Ascending aorta (tissue), 2 donors: Measurements from ENCODE around the gene TIPARP. TPM values are rescaled to one million over a fixed set of nuclear protein-coding genes. Genes with fewer than 3 reads are reported as not detected.
"Not testable (repeated sequence)": the region's sequence is repeated elsewhere in the genome, so short reads cannot be mapped to it uniquely, and the experiment has no call there.

Source experiments
- DNase-seq, 2 donors: peaks; one replicate each; pipeline ENCODE4 v3.0.0-alpha.2; 2019; ENCODE audit warnings: low spot score in 2 of 2
- H3K27ac ChIP-seq, 2 donors: fragments of 200-600 bp; sonication (generic); one replicate each; pipeline ENCODE4 v1.5.1; 2016 to 2017; ENCODE audit warnings: mild to moderate bottlenecking in 1 of 2
- H3K27me3 ChIP-seq: fragments of 200-600 bp; sonication (generic); one replicate; pipeline ENCODE4 v1.5.1; 2017
- H3K36me3 ChIP-seq, 2 donors: fragments of 200-600 bp; sonication (generic); one replicate each; pipeline ENCODE4 v1.5.1; 2016
- H3K4me1 ChIP-seq, 2 donors: fragments of 200-600 bp; sonication (generic); one replicate each; pipeline ENCODE4 v1.5.1; 2016 to 2017; ENCODE audit warnings: mild to moderate bottlenecking in 1 of 2
- H3K4me3 ChIP-seq, 2 donors: fragments of 200-600 bp; sonication (generic); one replicate each; pipeline ENCODE4 v1.5.1; 2016 to 2017; ENCODE audit warnings: mild to moderate bottlenecking in 1 of 2
- H3K9me3 ChIP-seq, 2 donors: fragments of 200-600 bp; sonication (generic); one replicate each; pipeline ENCODE4 v1.5.1; 2016
- intact Hi-C: fragments of 100-400 bp; cut with DNase I; formaldehyde crosslinking; loops from one replicate; pipeline ENCODE4 v1.15.1; 2023
- total RNA-seq: library from RNA; depleted of rRNA; stranded (reverse); fragments of >200 nt; gene quantifications from one replicate; pipeline ENCODE4 v1.1.0, GENCODE V29; 2016
- TF ChIP-seq, protein P1 (sequence below), 3 experiments: fragments of 200-600 bp in 2 of 3; fragments of 450-650 bp in 1 of 3; sonication (generic) in 2 of 3; IDR thresholded peaks; one replicate each; pipeline ENCODE4 v1.5.1; 2016 to 2019; ENCODE audit warnings: antibody characterized with exemption in 3 of 3, mild to moderate bottlenecking in 1 of 3, moderate library complexity in 1 of 3

The TIPARP gene
- total RNA-seq, 1 donor from 2014 or later: 7.2 TPM

DNA sequence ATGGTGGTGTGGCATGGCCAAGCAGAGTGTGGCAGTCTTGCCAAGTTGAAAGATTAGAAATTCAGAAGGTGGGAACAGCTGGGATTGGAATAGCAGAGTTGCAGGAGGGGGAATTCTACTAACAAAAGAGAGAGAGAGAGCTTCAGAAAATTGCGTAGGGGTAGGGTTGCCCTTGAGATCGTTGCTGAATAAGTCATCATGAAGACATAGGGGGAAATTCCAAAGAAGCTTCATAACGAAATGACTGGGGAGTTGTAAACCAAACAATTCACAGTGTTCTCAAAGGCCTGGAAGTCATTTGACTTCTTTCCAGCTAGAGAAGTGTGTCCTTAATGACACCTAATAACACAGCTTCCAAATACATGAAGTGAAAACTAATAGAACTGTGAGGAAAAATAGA lies 26.3 kb upstream of the TIPARP start:
- TF ChIP-seq, protein P1, sequence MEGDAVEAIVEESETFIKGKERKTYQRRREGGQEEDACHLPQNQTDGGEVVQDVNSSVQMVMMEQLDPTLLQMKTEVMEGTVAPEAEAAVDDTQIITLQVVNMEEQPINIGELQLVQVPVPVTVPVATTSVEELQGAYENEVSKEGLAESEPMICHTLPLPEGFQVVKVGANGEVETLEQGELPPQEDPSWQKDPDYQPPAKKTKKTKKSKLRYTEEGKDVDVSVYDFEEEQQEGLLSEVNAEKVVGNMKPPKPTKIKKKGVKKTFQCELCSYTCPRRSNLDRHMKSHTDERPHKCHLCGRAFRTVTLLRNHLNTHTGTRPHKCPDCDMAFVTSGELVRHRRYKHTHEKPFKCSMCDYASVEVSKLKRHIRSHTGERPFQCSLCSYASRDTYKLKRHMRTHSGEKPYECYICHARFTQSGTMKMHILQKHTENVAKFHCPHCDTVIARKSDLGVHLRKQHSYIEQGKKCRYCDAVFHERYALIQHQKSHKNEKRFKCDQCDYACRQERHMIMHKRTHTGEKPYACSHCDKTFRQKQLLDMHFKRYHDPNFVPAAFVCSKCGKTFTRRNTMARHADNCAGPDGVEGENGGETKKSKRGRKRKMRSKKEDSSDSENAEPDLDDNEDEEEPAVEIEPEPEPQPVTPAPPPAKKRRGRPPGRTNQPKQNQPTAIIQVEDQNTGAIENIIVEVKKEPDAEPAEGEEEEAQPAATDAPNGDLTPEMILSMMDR (IDR thresholded peaks at IDR 0.05): no peak

DNA sequence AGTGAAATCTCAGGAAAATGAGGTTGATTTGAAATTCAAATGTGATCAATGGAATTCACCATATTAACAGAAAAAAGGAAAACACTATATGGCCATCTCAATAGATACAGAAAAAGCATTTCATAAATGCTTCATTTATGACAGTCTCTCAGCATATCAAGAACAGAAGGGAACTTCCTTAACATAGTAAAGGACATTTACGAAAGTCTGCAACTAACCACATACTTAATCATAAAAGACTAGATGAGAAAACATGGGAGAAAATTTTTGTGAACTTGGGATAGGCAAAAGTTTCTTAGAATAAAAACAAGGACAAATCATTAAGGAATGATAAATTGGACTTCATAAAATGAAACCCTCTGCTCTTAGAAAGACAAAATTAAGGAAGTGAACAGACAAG lies 24.7 kb upstream of the TIPARP start:
- TF ChIP-seq, protein P1 (IDR thresholded peaks at IDR 0.05): no peak
- Histone ChIP-seq H3K4me1 (no peaks in the 10 kb centered on the region), H3K36me3 (no peaks in the 10 kb centered on the region), H3K4me3 (no peak overlapping the region), H3K27ac (no peak overlapping the region), H3K27me3 (no peaks in the 10 kb centered on the region), H3K9me3 (no peaks in the 10 kb centered on the region)
- intact Hi-C loops: no loop called here
- DNase-seq: no peak

More for the DNA sequence above, 26.3 kb upstream of the TIPARP start:
- H3K4me3 ChIP-seq: no peak overlapping the region
- H3K27me3 ChIP-seq: no peaks in the 10 kb centered on the region
- intact Hi-C loops: no loop called here
- DNase-seq: no peak
- no peaks in the 10 kb centered on the region for H3K9me3 ChIP-seq
- no peaks in the 10 kb centered on the region for H3K36me3 ChIP-seq
- no peak overlapping the region for H3K27ac ChIP-seq
- H3K4me1 ChIP-seq: no peaks in the 10 kb centered on the region

DNA sequence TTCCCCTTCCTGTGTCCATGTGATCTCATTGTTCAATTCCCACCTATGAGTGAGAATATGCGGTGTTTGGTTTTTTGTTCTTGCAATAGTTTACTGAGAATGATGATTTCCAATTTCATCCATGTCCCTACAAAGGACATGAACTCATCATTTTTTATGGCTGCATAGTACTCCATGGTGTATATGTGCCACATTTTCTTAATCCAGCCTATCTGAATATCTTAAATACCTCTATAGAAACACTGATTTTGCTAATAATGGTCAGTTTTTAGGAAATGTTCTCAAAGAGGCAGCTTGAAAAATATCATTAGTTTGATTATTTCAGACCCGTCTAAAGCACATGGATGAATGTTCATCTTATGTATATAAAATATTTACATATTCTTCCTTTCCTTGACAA lies 21.7 kb upstream of the TIPARP start:
- H3K4me3 ChIP-seq, H3K9me3 ChIP-seq, H3K27ac ChIP-seq, H3K36me3 ChIP-seq, H3K4me1 ChIP-seq, intact Hi-C loops, H3K27me3 ChIP-seq, DNase-seq: not testable (repeated sequence)

DNA sequence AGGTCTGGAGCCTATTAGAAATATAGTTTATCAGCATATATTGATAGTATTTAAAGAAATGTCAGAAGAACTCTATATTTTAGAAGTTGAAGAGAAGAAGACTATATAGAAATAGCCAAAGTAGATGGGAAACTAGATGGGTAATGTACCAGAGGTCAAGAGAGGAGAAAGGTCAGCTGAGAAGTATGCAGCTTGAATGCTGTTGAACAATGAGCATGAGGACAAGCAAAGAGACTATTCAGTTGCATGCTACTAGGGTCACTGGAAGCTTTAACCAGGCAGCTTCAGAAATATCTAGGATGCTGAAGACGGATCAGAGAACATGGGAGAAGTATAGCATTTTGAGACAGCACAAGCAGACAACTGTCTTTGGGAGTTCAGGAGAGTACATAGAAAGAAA lies 19.6 kb upstream of the TIPARP start:
- no peak for DNase-seq
- Histone ChIP-seq H3K36me3 (no peaks in the 10 kb centered on the region), H3K4me3 (no peak overlapping the region), H3K9me3 (no peaks in the 10 kb centered on the region), H3K27me3 (no peaks in the 10 kb centered on the region), H3K4me1 (no peaks in the 10 kb centered on the region), H3K27ac (no peak overlapping the region)
- TF ChIP-seq, protein P1 (IDR thresholded peaks at IDR 0.05): no peak
- intact Hi-C loops: no loop called here

DNA sequence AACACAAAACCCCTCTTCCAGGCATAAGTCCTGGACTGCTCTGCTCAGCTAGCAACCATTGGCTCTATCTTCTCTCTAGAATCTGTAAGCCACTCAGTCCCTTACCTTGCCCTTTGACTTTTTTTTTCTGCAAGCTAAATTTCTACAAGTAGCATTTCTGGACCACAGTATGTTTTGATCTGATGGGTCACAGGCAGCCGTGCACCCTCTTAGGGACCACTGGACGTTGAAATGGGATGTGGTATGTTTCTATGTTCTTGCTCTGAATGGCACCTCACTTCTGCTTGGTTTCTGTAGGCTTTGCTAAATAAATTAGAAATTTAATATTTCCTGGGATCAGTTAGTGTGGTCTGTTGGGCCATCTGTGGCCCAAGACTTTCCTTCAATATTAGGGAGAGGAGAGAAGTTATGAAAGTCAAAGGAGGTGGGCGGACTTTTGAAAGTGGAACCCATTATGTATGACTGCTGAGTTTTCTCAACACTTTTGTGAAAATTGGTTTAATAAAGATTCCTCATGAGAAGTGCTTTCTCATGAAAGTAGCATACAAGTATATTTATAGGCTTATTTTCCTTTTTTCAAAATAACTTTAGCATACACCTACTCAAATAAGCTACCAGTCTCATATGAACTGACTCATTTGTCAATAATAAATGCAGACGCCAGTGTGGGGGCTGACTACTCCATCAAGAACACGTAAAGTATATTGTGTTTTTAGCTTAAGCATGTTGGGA lies 18.4 kb upstream of the TIPARP start:
- Histone ChIP-seq H3K9me3 (no peaks in the 10 kb centered on the region), H3K36me3 (no peaks in the 10 kb centered on the region), H3K4me1 (no peaks in the 10 kb centered on the region), H3K27me3 (no peaks in the 10 kb centered on the region), H3K27ac (no peak overlapping the region), H3K4me3 (no peak overlapping the region)
- DNase-seq: no peak
- TF ChIP-seq, protein P1 (IDR thresholded peaks at IDR 0.05): no peak
- intact Hi-C loops: no loop called here

DNA sequence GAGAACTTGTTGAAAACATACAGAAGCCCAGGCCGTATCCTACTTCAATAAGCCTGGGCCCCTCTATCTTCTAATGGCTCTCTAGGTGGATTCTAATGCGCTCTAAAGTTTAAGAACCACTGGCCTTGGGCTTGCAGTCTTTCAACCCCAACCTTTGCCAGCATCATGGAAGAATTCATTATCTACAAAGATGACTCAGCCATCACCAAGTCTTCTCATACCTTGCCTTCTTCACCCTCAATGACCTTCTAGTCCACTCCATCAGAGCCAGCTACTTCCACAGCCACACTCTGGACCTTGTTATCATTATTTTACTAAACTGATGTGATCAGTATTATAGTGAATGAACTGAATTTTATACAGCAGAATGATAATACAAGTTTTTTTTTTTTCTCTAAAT lies 16.9 kb upstream of the TIPARP start:
- Histone ChIP-seq H3K4me3 (no peak overlapping the region), H3K4me1 (no peaks in the 10 kb centered on the region), H3K27ac (no peak overlapping the region), H3K27me3 (no peaks in the 10 kb centered on the region), H3K36me3 (no peaks in the 10 kb centered on the region), H3K9me3 (no peaks in the 10 kb centered on the region)
- intact Hi-C loops: no loop called here
- TF ChIP-seq, protein P1 (IDR thresholded peaks at IDR 0.05): no peak
- no peak for DNase-seq
